ENCODE results near the gene MED10.

GRCh38 chr5:6361101-6361500 lies 17.2 kb downstream of the MED10 start:
- TF ChIP-seq, protein P1, sequence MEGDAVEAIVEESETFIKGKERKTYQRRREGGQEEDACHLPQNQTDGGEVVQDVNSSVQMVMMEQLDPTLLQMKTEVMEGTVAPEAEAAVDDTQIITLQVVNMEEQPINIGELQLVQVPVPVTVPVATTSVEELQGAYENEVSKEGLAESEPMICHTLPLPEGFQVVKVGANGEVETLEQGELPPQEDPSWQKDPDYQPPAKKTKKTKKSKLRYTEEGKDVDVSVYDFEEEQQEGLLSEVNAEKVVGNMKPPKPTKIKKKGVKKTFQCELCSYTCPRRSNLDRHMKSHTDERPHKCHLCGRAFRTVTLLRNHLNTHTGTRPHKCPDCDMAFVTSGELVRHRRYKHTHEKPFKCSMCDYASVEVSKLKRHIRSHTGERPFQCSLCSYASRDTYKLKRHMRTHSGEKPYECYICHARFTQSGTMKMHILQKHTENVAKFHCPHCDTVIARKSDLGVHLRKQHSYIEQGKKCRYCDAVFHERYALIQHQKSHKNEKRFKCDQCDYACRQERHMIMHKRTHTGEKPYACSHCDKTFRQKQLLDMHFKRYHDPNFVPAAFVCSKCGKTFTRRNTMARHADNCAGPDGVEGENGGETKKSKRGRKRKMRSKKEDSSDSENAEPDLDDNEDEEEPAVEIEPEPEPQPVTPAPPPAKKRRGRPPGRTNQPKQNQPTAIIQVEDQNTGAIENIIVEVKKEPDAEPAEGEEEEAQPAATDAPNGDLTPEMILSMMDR (IDR thresholded peaks at IDR 0.05) = no peak
- TF ChIP-seq POLR2A (IDR thresholded peaks at IDR 0.05) = no peak
- no peak for TF ChIP-seq EP300 (IDR thresholded peaks at IDR 0.05)
